GM18868 (cell line): ENCODE measurements around the gene UBL4A.
A peak's percentile ranks its signal among the peaks of the same experiment; 100 is the strongest.

Experiments
- ATAC-seq: cut with Tn5 transposase; IDR thresholded peaks from one replicate; pipeline ENCODE4 v1.9.1; 2021; ENCODE audit warnings: mild to moderate bottlenecking, moderate library complexity; ENCODE audit not compliant: unreplicated experiment

UBL4A gene

GRCh38 chrX:154486396-154487207 is at the start of gene UBL4A:
TSS of gene UBL4A (minus strand) at chrX:154486615. CDS start at chrX:154486584, 31 bp downstream.
- peak; percentile 29 for ATAC-seq

GRCh38 chrX:154535892-154536291 is 49.5 kb upstream of the UBL4A start:
- no peak for ATAC-seq

DNA sequence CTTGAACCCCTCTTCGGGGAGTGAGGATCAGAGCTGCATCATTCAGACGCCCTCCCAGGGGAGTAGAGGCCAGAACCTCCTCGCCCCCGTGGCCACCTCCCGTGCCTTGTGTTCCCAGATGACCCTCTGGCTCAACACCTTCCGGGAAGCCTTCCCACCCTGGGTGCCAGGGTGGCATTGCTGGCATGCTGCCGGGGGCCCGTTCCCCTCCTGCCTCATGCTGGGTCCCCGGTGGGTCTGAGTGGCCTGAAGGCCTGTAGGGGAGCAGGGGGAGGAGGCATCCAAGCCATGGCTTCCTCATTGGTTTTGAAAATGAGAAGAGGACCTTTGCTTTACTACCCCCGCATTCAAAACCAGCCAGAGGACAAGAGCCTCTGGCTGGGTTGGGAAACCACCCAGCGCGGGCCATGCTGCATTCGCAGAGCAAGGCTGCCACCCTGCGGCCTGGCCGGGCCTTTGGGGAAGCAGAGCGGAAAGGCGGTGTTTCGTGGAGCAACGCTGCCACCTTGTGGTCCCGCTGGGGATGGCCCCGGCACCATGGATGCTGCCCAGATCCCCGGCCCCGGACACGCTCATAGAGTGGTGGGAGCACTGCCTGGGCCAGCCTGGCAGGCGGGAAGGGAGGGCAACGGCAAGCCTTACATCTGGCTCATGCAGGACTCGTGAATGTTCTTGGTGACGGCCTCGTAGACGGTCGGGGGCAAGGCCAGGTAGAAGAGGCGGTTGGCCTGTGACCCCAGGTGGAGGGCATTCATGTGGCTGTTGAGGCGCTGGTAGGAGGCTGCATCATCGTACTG is 48.3 kb upstream of the UBL4A start:
- peak; percentile 78 for ATAC-seq

DNA sequence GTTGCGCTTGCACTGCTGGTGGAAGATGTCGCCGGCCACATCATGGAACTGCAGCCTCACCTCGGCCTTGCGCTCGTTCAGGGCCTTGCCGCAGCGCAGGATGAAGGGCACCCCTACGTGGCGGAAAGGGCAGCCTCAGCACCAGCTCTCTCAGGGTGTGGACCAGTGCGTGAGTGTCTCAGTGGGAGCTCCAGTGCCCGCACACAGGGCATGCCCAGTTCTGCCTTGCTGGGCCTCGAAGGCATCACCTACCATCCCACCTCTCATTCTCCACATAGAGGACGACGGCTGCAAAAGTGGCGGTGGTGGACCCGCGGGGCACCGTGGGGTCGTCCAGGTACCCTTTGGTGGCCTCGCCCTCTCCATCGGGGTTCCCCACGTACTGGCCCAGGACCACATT is 46.3 kb upstream of the UBL4A start:
- no peak for ATAC-seq

- ATAC-seq, result no peak
Observed at GRCh38 chrX:154531626-154532025, 45.2 kb upstream of the UBL4A start.

DNA sequence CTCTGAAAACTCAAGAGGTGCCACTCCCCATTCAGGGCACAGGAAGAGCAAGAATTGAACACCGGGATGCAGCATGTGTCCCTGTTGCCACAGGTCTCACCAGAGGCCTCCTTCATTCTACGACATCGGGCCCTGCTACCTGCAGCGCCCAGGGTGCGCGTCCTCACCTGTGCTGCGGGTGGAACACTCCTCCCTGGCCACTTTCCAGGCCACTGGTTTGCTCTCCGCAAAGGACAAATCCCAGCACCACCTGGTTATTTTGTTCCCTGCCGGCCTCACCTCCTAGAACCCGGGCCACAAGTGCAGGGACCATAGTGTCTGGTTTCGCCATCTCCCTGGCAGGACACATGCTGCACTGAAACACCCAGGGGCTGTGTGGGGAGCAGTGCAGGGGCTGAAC is 43.9 kb upstream of the UBL4A start:
- ATAC-seq, result no peak

DNA sequence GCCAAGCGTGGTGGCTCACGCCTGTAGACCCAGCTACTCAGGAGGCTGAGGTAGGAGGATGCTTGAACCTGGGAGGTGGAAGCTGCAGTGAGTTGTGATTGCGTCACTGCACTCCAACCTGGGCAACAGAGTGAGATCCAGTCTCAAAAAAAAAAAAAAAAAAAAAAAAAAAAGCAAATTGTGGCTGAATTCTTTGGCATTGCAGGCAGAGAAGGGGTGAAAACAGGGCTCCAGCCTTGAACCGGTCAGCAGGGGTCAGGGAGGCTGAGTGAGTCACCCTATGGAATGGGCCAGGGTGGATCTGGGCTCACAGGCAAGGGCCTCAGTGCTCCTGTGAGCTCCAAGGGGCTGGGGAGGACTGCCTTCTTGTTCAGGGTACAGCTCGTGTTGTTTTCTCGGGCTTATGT is 42.8 kb upstream of the UBL4A start:
- ATAC-seq, result no peak

DNA sequence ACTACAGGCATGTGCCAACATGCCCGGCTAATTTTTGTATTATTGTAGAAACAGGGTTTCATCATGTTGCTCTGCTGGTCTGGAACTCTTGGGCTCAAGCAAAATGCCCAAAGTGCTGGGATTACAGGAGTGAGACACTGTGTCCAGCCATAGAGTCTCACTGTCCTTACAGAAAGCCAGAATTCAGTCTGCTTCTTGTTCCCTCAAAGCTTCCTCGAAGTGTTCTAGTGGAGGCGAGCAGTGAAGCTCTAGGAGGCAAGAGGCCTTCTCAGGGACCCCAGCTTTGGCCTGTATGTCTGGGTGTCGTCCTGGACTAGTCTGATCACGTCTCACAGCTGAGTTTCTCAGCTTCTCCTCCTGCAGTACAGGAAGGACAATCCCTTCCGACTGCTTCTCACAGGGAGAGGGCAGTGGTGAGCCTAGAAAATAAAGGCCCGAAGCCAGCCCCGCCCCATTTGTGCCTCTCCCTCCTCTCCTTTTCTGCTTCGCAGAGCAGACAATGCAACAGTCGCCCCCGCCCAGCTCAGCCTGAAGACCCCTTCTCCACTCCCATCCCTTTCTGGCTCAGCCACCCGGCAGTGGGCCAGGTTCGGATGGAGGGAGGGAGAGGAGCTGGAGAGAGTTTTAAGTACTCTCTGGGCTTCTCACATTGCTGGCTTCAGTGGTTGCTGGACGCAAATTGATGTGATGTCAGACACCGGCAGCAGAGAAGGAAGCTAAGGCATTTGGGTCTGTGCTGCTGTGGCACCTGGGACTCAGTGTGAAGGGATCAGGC is 40.7 kb upstream of the UBL4A start:
- ATAC-seq, result peak; percentile 76

- no peak for ATAC-seq
Observed at GRCh38 chrX:154525606-154526490, 39.4 kb upstream of the UBL4A start.

DNA sequence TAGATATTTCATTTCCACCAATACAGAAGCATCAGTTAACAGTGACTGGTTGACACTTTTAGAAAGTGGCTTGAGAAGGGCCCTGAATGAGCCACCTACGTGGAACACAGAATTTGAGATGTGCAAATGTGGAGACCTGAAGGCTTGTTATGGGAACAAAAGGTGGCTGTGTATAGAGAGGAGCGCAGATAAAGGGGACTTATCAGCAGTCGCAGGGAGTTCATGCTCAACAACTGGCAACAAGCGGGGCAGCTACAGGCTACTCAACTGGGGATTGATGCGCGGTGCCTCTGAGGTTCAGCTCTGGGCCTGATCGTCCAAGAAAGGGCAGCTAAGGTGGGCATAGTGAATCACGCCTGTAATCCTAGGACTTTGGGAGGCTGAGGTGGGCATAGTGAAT is 33.0 kb upstream of the UBL4A start:
- ATAC-seq, result no peak

DNA sequence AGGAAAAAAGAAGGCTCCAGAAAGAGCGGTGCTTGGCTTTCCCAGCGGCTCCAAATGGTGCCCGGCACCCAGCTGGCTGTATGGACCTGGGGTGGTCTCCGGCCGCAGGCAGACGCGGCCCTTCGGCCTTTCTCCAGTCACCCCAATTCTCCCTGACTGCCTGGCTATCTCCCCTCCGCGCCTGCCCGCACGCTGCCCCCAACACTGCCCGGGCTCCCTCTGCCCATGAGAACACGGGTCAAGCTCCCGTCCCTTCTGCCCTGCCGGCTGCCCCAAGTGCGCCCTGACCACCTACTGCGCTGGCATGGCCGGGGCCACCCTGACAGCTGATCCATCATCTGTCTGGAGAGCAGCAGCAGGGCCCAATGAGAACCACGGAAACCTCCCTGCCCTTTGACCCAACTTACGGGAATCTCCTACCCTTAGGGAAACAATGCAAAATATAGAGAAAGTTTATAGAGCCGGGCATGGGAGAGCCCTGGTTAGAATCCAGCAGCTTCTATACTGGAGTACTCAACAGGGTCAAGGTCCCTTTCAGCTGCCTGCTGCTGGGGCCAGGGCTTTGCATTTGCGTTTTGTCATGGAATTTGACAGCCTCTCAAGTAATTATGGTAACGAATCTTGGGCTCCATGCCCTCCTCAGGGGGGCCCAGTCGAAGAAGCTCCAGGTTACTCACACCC is 30.8 kb upstream of the UBL4A start:
- ATAC-seq, result no peak

DNA sequence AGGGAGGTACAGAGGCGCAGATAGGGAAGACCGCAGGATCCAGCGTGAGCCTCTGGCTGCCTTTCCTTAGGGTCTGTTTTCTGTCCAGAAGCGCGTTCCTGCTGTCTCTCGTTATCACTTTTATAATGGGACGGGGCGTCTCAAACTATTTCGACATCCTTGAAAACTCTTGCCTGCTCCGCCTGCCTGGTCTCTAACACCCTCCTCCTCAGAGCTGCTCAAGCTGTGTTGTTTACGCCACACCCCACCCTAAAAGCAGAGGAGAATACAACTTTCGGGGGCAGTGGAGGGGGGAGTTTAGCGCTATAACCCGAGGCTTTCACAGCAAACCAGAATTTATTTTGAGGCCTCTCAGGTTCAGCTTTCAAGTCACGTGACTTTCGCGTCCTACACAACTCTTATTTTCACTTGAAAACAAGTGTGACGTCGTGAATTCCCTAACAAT is 30.3 kb upstream of the UBL4A start:
- ATAC-seq, result no peak

- ATAC-seq, result peak; percentile 95
Observed at GRCh38 chrX:154515966-154516655, 29.7 kb upstream of the UBL4A start, which contains the start of gene FAM3A. TSS of gene FAM3A (minus strand) at chrX:154516232. CDS start at chrX:154515772, 460 bp downstream.

- ATAC-seq, result no peak
Observed at GRCh38 chrX:154515090-154515965, 28.9 kb upstream of the UBL4A start.

DNA sequence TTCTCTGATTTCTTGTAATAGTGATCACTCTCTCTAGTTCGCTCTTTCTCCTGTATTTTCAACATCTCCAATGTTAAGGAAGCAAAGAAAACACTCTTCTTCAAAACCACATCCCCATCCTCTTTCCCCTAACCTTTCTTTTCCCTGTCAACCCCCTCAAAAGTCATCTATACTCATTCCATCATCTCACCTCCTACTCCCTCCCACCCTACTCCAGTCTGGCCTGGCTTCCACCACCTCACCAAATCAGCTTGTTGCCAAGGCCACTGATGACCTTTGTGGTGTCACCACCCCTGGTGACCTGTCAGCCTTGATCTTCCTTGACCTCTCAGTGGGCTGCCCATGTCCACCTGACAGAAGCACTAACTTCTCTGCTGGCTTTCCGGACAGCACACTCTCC is 27.3 kb upstream of the UBL4A start:
- no peak for ATAC-seq

DNA sequence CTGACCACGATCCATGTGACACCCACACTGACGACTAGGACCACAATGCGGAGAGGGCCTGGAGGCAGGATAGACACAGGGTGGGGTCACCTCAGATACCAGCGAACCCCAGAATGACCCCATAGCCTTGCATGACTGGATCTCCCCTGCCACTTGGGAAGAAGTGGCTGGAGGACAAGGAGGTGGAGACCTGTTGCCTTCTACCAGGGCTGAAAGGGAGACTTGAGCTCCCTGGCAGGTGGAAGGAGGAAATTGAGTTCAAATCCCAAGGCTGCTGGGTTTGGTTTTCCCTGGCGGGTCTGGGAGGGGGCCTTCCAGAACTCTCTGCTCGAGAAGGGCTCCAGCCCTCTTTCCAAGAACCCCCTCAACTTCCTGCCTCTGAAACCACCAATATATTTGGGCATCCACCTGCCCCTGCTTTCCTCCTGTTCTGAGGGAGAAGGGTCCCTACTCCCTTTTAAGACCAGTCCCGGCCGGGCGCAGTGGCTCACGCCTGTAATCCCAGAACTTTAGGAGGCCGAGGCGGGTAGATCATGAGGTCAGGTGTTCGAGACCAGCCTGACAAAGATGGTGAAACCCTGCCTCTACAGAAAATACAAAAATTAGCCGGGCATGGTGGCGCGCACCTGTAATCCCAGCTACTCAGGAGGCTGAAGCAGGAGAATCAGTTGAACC is 26.6 kb upstream of the UBL4A start:
- ATAC-seq, result no peak

GRCh38 chrX:154511761-154512160 is 25.3 kb upstream of the UBL4A start:
- ATAC-seq, result no peak

GRCh38 chrX:154509455-154509854 is 23.0 kb upstream of the UBL4A start:
- ATAC-seq, result no peak
